ENCODE measurements around the gene LAMA5. TPM values are rescaled to one million over a fixed set of nuclear protein-coding genes. Genes with fewer than 3 reads are reported as not detected.

LAMA5 gene
- total RNA-seq, 6 experiments from 2014 or later, result 30.3 to 80.8 (median 47.1) TPM

DNA sequence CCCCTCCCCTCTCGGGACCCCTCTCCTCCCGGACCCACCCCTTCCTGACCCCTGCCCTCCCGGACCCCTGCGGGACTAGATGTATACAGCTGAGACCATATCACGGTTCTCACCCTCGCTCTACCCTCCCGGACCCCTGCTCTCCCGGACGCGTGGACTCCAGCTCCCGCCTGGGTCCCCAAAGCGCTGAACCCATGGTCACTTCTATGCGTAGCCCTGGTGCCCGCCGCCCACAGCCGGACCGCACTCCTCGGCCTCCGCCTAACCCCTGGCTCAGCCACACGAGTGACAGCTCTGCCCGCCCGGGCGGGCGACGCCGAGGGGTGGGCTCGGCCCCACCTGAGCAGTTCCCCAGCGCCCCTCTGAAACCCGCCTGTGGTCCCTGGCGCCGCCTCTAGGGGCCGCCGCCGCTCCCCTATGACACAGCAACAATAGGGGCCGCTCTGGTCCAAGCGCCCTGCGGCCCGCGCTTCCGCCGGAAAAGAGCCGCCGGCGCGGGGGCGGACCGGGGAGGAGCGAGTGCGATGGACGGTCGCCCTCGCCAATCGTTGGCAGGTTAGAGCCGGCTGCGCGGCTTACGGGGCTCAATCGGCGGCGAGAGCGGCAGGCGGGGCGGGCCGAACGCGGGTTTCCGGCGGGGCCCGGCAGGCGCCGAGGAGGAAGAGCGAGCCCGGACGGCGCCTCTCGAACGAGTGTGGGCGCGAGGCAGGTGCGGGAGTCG lies 64.6 kb downstream of the LAMA5 start, which contains the start of gene ADRM1:
ADRM1 (plus strand) TSS at position 657 of the 721 bp plus-strand sequence. CDS start 572 bp downstream, outside the sequence.
- H3K36me3 ChIP-seq, result peaks cover 0 to 28% (median 12%) of the 10 kb centered on the region in 4 donors
- 4% methylated on average over 13 of the region's 81 CpGs for WGBS (ENCODE audit: insufficient coverage, low coverage, low lambda C conversion rate, missing lambda C conversion rate)
- intact Hi-C loops (cut with DNase I), result loop anchor here in 1 of 2 donors (5.0 to 10.0 kb wide), 2 partner anchors 52 to 75 kb away; no protein-coding TSS in a partner anchor
- ATAC-seq, result peak; percentile 79 to 87 (median 84)
- peak within 1 kb of the TSS; percentile 94 to 96 (median 95) for H3K27ac ChIP-seq
- peak; percentile 97 for DNase-seq
- no peaks in the 10 kb centered on the region for H3K27me3 ChIP-seq
- H3K4me1 ChIP-seq, result peaks cover 0 to 38% (median 17%) of the 10 kb centered on the region in 4 donors
- H3K4me3 ChIP-seq, result peak within 1 kb of the TSS; percentile 85 to 96 (median 86)
- H3K9me3 ChIP-seq, result no peaks in the 10 kb centered on the region
- TF ChIP-seq CTCF (IDR thresholded peaks at IDR 0.05), result peak; percentile 96 to 99 (median 98)
- TF ChIP-seq POLR2A (IDR thresholded peaks at IDR 0.05), result peak; percentile 73

DNA sequence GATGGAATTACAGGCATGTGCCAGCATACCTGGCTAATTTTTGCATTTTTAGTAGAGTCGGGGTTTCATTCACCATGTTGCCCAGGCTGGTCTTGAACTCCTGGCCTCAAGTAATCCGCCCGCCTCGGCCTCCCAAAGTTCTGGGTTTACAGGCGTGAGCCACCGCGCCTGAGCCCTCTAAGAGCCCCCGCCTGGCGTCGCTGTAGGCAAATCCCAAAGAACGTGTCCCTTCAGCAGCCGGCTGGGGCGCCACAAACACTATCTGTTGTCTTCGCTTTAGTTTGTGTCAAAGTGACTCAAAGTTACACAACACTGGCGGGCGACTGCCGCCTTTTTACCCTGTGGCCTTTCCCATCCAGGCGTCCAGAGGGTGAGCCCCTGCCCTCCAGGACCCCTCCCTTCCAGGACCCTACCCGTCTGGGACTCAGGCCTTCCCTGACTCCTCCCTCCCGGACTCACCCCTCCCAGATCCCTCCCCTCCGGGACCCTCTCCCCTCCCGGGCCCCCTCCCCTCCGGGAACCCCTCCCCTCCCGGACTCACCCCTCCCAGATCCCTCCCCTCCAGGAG lies 65.3 kb downstream of the LAMA5 start:
- DNase-seq (peak; percentile 93 to 95 (median 93)), ATAC-seq (peak; percentile 63 to 70 (median 67))
- TF ChIP-seq POLR2A (IDR thresholded peaks at IDR 0.05) (no peak), CTCF (IDR thresholded peaks at IDR 0.05) (peak; percentile 88 to 95 (median 92))
- WGBS (ENCODE audit: insufficient coverage, low coverage, low lambda C conversion rate, missing lambda C conversion rate), result 2% methylated on average over 18 of the region's 24 CpGs
- no peaks in the 10 kb centered on the region for H3K27me3 ChIP-seq
- H3K9me3 ChIP-seq, result no peaks in the 10 kb centered on the region
- peaks cover 0 to 21% (median 9%) of the 10 kb centered on the region in 4 donors for H3K36me3 ChIP-seq
- peaks cover 0 to 44% (median 20%) of the 10 kb centered on the region in 4 donors for H3K4me1 ChIP-seq
- peak overlapping the region; percentile 94 to 96 (median 95) for H3K27ac ChIP-seq
- peak overlapping the region; percentile 85 to 96 (median 86) for H3K4me3 ChIP-seq
- intact Hi-C loops (cut with DNase I), result loop anchor here in 1 of 2 donors (5.0 to 10.0 kb wide), 2 partner anchors 53 to 75 kb away; no protein-coding TSS in a partner anchor

GRCh38 chr20:62301111-62301668 lies 65.9 kb downstream of the LAMA5 start:
- Histone ChIP-seq H3K4me3 (no peak overlapping the region), H3K4me1 (peaks cover 0 to 49% (median 22%) of the 10 kb centered on the region in 4 donors), H3K36me3 (peaks cover 0 to 15% (median 4%) of the 10 kb centered on the region in 4 donors), H3K27ac (peak overlapping the region in 2 of 3 donors; percentile 95 to 96), H3K27me3 (no peaks in the 10 kb centered on the region), H3K9me3 (no peaks in the 10 kb centered on the region)
- no peak for DNase-seq
- 77% methylated on average over 10 of the region's 11 CpGs for WGBS (ENCODE audit: insufficient coverage, low coverage, low lambda C conversion rate, missing lambda C conversion rate)
- intact Hi-C loops (cut with DNase I), result loop anchor here in 1 of 2 donors (5.0 to 10.0 kb wide), 2 partner anchors 54 to 76 kb away; no protein-coding TSS in a partner anchor
- no peak for TF ChIP-seq POLR2A (IDR thresholded peaks at IDR 0.05)
- TF ChIP-seq CTCF (IDR thresholded peaks at IDR 0.05), result no peak
- ATAC-seq, result no peak

- Histone ChIP-seq H3K4me3 (no peak overlapping the region), H3K4me1 (peaks cover 0 to 41% (median 20%) of the 10 kb centered on the region in 4 donors), H3K9me3 (no peaks in the 10 kb centered on the region), H3K27me3 (no peaks in the 10 kb centered on the region), H3K27ac (no peak overlapping the region), H3K36me3 (peaks cover 0 to 14% (median 5%) of the 10 kb centered on the region in 4 donors)
- DNase-seq (no peak), ATAC-seq (no peak)
- intact Hi-C loops (cut with DNase I), result loop anchor here in 1 of 2 donors (5.0 to 10.0 kb wide), 2 partner anchors 54 to 77 kb away; no protein-coding TSS in a partner anchor
- WGBS (ENCODE audit: insufficient coverage, low coverage, low lambda C conversion rate, missing lambda C conversion rate), result no CpG with 5 or more reads among the region's 11 CpGs
- TF ChIP-seq CTCF (IDR thresholded peaks at IDR 0.05), result no peak
- TF ChIP-seq POLR2A (IDR thresholded peaks at IDR 0.05), result no peak
These were observed 66.8 kb downstream of the LAMA5 start for GRCh38 chr20:62300319-62300718.

Measured in right lobe of liver (tissue), 6 donors.